Caco-2 (cell line): ENCODE measurements around the gene MLN. TPM values are rescaled to one million over a fixed set of nuclear protein-coding genes. Genes with fewer than 3 reads are reported as not detected.

Source experiments
- BruUV-seq: library from RNA; stranded (reverse); fragments of 400-500 nt; replicated peaks from 2 replicates; lab custom pipeline; 2021; lab: Mats Ljungman, UMichigan
- CTCF ChIA-PET: fragments of 300-600 bp; sonication (Branson Sonifier 250); formaldehyde crosslinking; loops from one replicate; lab custom pipeline; 2022; ENCODE audit warnings: antibody characterized with exemption; lab: Charles Lee
- POLR2A ChIA-PET: fragments of 300-600 bp; sonication (Branson Sonifier 250); formaldehyde crosslinking; loops from one replicate; lab custom pipeline; 2022; ENCODE audit warnings: antibody characterized with exemption; lab: Charles Lee
- DNase-seq, 2 experiments: peaks; one replicate each; pipeline versions ENCODE4 v3.0.0 to v3.0.0-alpha.2; 2020 to 2022
- H3K27me3 ChIP-seq: replicated peaks from 2 replicates; pipeline ENCODE4 v1.6.0; 2011; ENCODE audit warnings: low read length; ENCODE audit not compliant: control insufficient read depth, insufficient read depth
- H3K36me3 ChIP-seq: 2 replicates; pipeline ENCODE4 v1.5.1; 2011; ENCODE audit warnings: low read length; ENCODE audit not compliant: control insufficient read depth, insufficient read depth
- H3K4me1 ChIP-seq: fragments of 250-450 bp; sonication (Bioruptor Pico); 2 replicates; pipeline ENCODE4 v1.5.1; 2020; ENCODE audit warnings: mild to moderate bottlenecking
- H3K4me3 ChIP-seq: 2 replicates; pipeline ENCODE4 v1.5.1; 2011; ENCODE audit warnings: low read depth, mild to moderate bottlenecking, control low read depth, low read length
- H3K9me3 ChIP-seq: fragments of 250-450 bp; sonication (Bioruptor Pico); 2 replicates; pipeline ENCODE4 v1.5.1; 2020; ENCODE audit warnings: mild to moderate bottlenecking, moderate library complexity
- H3K27ac Mint-ChIP-seq: one replicate; pipeline ENCODE4 v1.8.0; 2022; ENCODE audit warnings: mixed read lengths; ENCODE audit not compliant: unreplicated experiment
- H3K27me3 Mint-ChIP-seq: one replicate; pipeline ENCODE4 v1.8.0; 2022; ENCODE audit warnings: mixed read lengths; ENCODE audit not compliant: insufficient read depth, unreplicated experiment
- H3K36me3 Mint-ChIP-seq: one replicate; pipeline ENCODE4 v1.8.0; 2022; ENCODE audit warnings: mild to moderate bottlenecking, mixed read lengths; ENCODE audit not compliant: insufficient read depth, unreplicated experiment
- H3K4me1 Mint-ChIP-seq: one replicate; pipeline ENCODE4 v1.8.0; 2022; ENCODE audit warnings: low read depth, mixed read lengths; ENCODE audit not compliant: unreplicated experiment
- H3K4me3 Mint-ChIP-seq: one replicate; pipeline ENCODE4 v1.8.0; 2022; ENCODE audit warnings: mild to moderate bottlenecking, moderate library complexity, mixed read lengths; ENCODE audit not compliant: unreplicated experiment
- H3K9me3 Mint-ChIP-seq: one replicate; pipeline ENCODE4 v1.8.0; 2022; ENCODE audit warnings: mixed read lengths; ENCODE audit not compliant: unreplicated experiment
- intact Hi-C: fragments of 100-400 bp; cut with micrococcal nuclease; formaldehyde crosslinking; loops from one replicate; pipeline ENCODE4 v1.10.0; 2022; ENCODE audit not compliant: unreplicated experiment
- total RNA-seq: library from RNA; stranded (reverse); gene quantifications from 2 replicates; pipeline ENCODE4 v1.2.3, GENCODE V29; 2022
- TF ChIP-seq, protein P1 (sequence below), 2 experiments: fragments of 200-600 bp in 1 of 2; IDR thresholded peaks; 1 replicate in 1 of 2; 2 replicates in 1 of 2; pipeline versions ENCODE4 v1.5.1 to v1.8.0; 2011 to 2022; ENCODE audit warnings: antibody characterized with exemption in 1 of 2, control low read depth in 1 of 2, inconsistent platforms in 1 of 2, low read depth in 1 of 2, low read length in 1 of 2, mild to moderate bottlenecking in 1 of 2, moderate library complexity in 1 of 2; ENCODE audit not compliant: insufficient read depth in 1 of 2, severe bottlenecking in 1 of 2, unreplicated experiment in 1 of 2

The MLN gene
- total RNA-seq, 1 experiment from 2014 or later = not detected

- no TSS peak for BruUV-seq
- TF ChIP-seq, protein P1, sequence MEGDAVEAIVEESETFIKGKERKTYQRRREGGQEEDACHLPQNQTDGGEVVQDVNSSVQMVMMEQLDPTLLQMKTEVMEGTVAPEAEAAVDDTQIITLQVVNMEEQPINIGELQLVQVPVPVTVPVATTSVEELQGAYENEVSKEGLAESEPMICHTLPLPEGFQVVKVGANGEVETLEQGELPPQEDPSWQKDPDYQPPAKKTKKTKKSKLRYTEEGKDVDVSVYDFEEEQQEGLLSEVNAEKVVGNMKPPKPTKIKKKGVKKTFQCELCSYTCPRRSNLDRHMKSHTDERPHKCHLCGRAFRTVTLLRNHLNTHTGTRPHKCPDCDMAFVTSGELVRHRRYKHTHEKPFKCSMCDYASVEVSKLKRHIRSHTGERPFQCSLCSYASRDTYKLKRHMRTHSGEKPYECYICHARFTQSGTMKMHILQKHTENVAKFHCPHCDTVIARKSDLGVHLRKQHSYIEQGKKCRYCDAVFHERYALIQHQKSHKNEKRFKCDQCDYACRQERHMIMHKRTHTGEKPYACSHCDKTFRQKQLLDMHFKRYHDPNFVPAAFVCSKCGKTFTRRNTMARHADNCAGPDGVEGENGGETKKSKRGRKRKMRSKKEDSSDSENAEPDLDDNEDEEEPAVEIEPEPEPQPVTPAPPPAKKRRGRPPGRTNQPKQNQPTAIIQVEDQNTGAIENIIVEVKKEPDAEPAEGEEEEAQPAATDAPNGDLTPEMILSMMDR (IDR thresholded peaks at IDR 0.05; ENCODE audit: insufficient read depth in 1 of 2, low read depth in 1 of 2, low read length in 1 of 2, severe bottlenecking in 1 of 2, unreplicated experiment in 1 of 2) = no peak
- DNase-seq = no peak
- intact Hi-C loops = no loop called here
- no peaks in the 10 kb centered on the region for H3K9me3 ChIP-seq
- H3K36me3 ChIP-seq = no peaks in the 10 kb centered on the region
- no peak overlapping the region for H3K4me3 ChIP-seq
- ChIA-PET CTCF (interaction anchor here (0.6 kb wide), 1 partner anchor 238 kb away, joined by 3 read pairs; no protein-coding TSS in a partner anchor), POLR2A (no interaction called here)
- H3K4me1 ChIP-seq = peaks cover 7% of the 10 kb centered on the region; the same call in 1 of the 2 replicates
- Mint-ChIP-seq H3K4me3 (no peak overlapping the region), H3K4me1 (peaks cover 1% of the 10 kb centered on the region), H3K27me3 (no peaks in the 10 kb centered on the region), H3K9me3 (no peaks in the 10 kb centered on the region), H3K36me3 (no peaks in the 10 kb centered on the region), H3K27ac (no peak overlapping the region)
- H3K27me3 ChIP-seq = no peaks in the 10 kb centered on the region
Measured at GRCh38 chr6:33764036-33764435, 39.8 kb downstream of the MLN start.

DNA sequence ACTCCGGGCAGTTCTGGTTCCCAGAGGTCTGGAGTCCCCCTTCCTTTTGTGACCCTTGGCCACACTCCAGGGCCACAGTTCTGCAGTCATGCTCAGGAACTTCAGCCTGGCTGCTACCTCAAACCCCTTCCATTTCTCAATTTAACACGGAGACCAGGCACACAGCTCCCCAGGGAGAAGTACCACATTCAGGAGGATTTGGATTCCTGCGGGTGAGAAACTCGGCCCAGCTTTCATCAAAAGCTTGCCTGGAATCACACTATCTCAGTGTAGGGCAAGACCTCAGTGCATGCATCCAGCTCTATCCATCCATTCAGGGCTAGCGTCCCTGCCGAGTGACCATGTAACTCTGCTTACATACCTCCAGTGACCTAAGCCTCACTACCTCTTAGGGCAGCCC is 40.3 kb downstream of the MLN start:
- Histone ChIP-seq H3K4me3 (no peak overlapping the region), H3K9me3 (no peaks in the 10 kb centered on the region), H3K27me3 (no peaks in the 10 kb centered on the region), H3K36me3 (no peaks in the 10 kb centered on the region), H3K4me1 (peaks cover 7% of the 10 kb centered on the region; the same call in 1 of the 2 replicates)
- H3K9me3 Mint-ChIP-seq = no peaks in the 10 kb centered on the region
- intact Hi-C loops = loop anchor here (2.0 kb wide), 1 partner anchor 179 kb away; no protein-coding TSS in a partner anchor
- H3K4me1 Mint-ChIP-seq = peaks cover 6% of the 10 kb centered on the region
- ChIA-PET CTCF (interaction anchor here (0.6 kb wide), 2 partner anchors 239 to 390 kb away, joined by 3 read pairs; no protein-coding TSS in a partner anchor), POLR2A (no interaction called here)
- H3K27ac Mint-ChIP-seq = no peak overlapping the region
- TF ChIP-seq, protein P1 (IDR thresholded peaks at IDR 0.05; ENCODE audit: insufficient read depth in 1 of 2, low read depth in 1 of 2, low read length in 1 of 2, severe bottlenecking in 1 of 2, unreplicated experiment in 1 of 2) = no peak
- no TSS peak for BruUV-seq
- H3K36me3 Mint-ChIP-seq = no peaks in the 10 kb centered on the region
- no peaks in the 10 kb centered on the region for H3K27me3 Mint-ChIP-seq
- DNase-seq = no peak
- H3K4me3 Mint-ChIP-seq = no peak overlapping the region

GRCh38 chr6:33762713-33763112 is 41.1 kb downstream of the MLN start:
- Mint-ChIP-seq H3K27me3 (no peaks in the 10 kb centered on the region), H3K4me1 (peaks cover 6% of the 10 kb centered on the region), H3K4me3 (no peak overlapping the region), H3K9me3 (no peaks in the 10 kb centered on the region), H3K36me3 (no peaks in the 10 kb centered on the region), H3K27ac (no peak overlapping the region)
- ChIA-PET CTCF (interaction anchor here (0.6 to 3.0 kb wide), 7 partner anchors 12 to 390 kb away, joined by 3 to 40 read pairs (median 6); partner anchors contain the start of gene UQCC2), POLR2A (interaction anchor here (1.6 kb wide), 1 partner anchor 51 kb away, joined by 15 read pairs; the partner anchor contains the start of gene UQCC2)
- no TSS peak for BruUV-seq
- no peak for DNase-seq
- TF ChIP-seq, protein P1 (IDR thresholded peaks at IDR 0.05; ENCODE audit: insufficient read depth in 1 of 2, low read depth in 1 of 2, low read length in 1 of 2, severe bottlenecking in 1 of 2, unreplicated experiment in 1 of 2) = no peak
- no peaks in the 10 kb centered on the region for H3K36me3 ChIP-seq
- no peaks in the 10 kb centered on the region for H3K9me3 ChIP-seq
- no peaks in the 10 kb centered on the region for H3K27me3 ChIP-seq
- H3K4me1 ChIP-seq = peaks cover 7% of the 10 kb centered on the region; the same call in 1 of the 2 replicates
- H3K4me3 ChIP-seq = no peak overlapping the region
- intact Hi-C loops = loop anchor here (1.0 to 2.0 kb wide), 4 partner anchors 10 to 178 kb away; partner anchors contain the start of gene UQCC2
